SHP77 treated with DMSO at 0.1 percent for 48 hours (cell line): Measurements from ENCODE around the gene ACKR4.
"Not testable (repeated sequence)": the region's sequence is repeated elsewhere in the genome, so short reads cannot be mapped to it uniquely, and the experiment has no call there.

Experiments
- DNase-seq: peaks from one replicate; lab custom pipeline; 2025; lab: John Stamatoyannopoulos, UW

The ACKR4 gene

DNA sequence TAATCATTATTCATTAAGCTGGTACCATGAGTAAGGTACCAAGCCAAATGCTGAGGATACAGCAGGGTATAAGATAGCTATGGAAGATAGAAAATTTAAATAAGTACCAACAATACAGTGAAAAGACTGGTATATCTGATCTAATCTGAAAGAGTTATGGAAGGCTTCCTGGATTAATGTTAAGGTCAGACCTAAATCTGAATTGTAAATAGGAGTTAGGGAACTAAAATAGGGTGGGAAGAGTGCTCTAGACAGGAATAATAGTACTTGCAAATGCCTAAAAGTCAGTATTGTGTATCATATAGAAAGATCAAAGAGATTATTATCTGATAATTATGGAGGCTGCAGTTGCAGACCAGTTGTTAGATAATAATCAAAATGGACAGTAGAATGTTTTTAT, 2.6 kb upstream of the ACKR4 start:
- no peak for DNase-seq

DNA sequence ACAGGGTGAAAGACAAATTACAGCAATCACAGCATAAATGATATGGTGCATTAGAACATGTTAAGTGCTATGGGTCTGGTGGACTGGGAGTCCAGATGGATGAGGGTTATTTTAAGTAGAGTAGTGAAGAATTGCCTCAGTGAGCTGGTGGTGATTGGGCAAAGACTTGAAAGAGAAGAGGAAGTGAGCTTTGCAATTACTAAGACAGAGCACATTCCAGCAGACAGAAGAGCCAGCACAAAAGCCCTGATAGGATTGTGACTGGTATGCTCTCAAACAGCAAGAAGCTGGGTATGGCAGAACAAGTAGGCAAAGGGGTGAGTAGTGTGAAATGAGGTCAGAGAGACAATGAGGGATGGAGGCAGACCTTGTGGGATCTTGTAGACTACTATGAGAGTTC, 2.1 kb upstream of the ACKR4 start:
- no peak for DNase-seq

DNA sequence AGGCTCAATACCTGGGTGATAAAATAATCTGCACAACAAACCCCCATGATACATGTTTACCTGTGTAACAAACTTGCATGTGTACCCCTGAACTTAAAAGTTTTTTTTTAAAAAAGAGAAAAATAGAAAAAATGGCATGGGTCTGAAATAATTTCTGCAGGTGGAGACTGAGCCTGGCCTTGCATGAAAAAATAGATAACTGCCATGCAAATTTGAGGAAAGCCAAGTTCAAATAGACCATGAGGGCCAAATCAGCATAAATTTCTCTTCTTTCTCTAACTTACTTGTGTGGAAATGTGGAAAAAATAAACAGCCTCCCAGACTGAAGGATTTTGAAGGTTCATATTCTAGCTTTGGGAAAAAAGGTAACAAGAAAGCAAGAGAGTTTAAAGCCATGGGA, 744 bp upstream of the ACKR4 start:
- no peak for DNase-seq

DNA sequence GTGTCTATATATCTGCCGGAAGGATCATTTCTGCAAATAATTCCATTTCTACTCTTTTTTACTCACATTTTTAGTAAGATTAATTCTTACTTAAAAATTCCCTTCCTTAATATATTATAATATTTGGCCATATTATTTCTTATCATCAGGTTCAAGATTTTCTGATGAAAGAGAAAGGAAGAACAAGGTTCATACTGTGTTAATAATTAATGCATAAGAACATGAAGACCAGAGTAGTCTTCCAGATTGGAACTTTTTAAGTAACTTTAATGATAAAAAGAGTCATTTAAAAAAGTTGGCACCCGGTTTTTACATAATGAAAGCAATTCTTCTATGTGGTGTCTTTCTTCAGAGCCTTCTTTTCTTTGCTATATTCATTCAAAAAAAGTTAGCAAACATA, 590 bp downstream of the ACKR4 start:
- DNase-seq: no peak

DNA sequence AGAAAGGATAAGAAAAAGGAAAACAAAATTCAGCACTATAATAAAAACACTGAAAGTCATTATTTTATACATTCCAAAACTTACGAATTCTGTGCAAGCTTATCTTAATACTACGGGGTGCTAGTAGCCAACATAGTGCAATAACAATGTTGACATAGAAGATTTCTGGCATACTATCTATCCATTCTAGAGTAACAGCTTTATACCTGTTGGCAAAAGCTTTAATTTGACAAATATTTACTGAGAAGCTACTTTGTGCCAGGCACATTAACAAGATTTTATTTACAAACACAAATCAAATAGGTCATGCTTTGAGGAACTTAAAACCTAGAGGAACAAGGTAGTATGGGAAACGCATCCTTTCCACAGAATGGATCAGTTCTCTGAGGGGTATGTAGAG, 1.1 kb downstream of the ACKR4 start:
- DNase-seq: no peak

DNA sequence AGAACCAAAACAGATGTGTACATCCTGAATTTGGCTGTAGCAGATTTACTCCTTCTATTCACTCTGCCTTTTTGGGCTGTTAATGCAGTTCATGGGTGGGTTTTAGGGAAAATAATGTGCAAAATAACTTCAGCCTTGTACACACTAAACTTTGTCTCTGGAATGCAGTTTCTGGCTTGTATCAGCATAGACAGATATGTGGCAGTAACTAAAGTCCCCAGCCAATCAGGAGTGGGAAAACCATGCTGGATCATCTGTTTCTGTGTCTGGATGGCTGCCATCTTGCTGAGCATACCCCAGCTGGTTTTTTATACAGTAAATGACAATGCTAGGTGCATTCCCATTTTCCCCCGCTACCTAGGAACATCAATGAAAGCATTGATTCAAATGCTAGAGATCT, 3.5 kb downstream of the ACKR4 start:
- not testable (repeated sequence) for DNase-seq

DNA sequence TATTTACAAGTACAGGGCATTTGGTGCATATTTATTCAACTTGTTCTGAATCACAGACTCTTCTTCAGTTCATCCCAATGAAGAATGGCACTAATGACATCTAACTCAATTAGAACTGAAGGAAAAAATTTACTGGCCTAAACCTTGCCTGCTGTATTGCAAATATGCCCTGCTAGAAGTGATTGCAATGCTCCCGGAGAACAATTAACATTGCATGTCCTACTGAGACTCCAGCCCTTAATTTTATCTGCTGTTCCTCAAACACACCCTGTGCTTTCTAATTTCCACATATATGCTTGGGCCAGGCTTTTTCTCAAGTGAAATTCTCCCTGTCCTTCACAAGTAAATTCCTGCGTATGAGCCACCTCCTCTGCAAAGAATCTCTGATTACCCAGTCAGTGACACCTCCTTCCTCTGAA, 8.3 kb downstream of the ACKR4 start:
- no peak for DNase-seq

DNA sequence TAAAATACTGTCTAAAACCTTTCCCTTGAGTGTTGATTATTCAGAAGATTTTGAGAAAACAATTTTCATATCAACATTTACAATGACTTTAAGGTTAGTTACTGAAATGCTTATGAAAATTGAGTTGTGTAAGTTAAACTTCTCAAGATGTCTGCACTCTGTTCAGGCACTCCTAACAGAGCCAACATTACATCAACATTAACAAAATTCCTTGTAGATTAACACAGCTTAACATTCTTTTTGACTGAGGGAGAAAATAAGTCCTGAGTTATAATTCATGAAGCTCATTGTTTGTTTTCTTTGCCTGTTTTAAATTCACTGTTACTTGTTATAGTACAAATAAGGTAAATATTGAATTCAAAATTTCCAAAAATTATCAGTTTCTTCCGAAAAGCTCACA, 9.0 kb downstream of the ACKR4 start:
- no peak for DNase-seq

DNA sequence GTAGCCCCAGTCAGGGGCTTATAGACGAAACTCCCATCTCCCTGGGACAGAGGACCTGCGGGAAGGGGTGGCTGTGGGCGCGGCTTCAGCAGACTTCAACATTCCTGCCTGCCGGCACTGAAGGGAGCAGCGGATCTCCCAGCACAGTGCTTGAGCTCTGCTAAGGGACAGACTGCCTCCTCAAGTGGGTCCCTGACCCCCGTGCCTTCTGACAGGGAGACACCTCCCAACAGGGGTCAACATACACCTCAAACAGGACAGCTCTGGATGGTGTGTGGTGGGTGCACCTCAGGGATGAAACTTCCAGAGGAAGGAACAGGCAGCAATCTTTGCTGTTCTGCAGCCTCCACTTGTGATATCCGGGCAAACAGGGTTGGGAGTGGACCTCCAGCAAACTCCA, 9.6 kb downstream of the ACKR4 start:
- DNase-seq: not testable (repeated sequence)

DNA sequence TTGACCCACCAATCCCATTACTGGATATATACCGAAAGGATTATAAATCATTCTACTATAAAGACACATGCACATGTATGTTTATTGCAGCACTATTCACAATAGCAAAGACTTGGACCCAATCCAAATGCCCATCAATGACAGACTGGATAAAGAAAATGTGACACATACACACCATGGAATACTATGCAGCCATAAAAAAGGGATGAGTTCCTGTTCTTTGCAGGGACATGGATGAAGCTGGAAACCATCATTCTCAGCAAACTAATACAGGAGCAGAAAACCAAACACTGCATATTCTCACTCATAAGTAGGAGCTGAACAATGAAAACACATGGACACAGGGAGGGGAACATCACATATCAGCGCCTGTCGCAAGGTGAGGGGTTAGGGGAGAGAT, 18.2 kb downstream of the ACKR4 start:
- DNase-seq: not testable (repeated sequence)

DNA sequence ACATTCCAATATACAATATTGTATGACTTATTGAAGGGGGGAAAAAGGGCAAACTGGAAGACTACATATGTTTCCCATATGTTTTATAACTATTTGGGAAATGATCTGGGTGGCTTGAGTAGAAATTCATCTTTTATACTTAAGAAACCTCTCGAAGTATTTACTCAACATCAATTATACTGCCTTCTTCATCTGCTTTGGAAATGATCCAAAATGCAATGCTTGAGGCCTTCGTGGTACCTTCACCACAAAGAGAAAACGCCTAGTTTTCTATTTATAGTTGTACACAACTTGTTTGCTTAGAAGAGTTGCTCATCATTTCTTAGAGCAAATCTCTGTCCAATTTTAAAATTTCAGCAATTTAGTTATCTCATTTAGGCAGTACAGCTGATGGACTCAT, 18.8 kb downstream of the ACKR4 start:
- no peak for DNase-seq

DNA sequence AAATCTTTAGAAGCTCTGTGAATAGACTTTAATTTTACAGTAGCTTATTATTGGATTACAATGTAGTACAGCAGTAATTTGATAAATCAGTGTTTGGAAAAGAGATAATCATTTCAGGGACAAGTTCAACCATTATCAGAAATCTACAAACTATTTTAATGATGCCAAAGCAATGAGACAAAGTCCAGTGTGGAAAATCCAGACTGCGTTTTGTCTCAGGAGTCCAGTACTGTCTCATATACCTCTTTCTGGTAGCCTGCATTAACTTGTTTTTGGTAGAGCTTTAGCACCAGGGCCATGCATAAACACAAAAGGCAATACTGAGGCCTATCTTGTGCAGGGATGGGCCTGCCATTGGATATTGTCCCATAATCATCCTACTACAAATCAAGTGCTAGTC, 19.7 kb downstream of the ACKR4 start:
- DNase-seq: no peak

DNA sequence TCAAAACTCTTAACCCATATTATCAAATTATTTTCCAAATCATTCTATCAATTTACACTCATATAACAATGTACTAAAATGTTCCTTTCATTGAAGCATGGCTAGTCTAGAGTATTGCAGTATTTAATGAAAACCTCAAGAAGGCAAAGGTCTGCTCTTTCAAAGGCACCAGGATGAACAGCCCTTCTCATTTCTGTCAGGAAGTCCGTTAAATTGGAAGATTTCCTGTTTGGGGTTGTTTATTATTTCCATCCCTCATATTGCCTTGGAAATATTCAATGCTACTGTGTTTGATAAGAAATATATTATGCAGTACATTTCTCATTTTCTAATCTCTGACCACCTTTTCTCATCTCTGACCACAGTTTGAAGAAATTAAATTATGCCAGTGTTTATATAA, 25.1 kb downstream of the ACKR4 start:
- no peak for DNase-seq

DNA sequence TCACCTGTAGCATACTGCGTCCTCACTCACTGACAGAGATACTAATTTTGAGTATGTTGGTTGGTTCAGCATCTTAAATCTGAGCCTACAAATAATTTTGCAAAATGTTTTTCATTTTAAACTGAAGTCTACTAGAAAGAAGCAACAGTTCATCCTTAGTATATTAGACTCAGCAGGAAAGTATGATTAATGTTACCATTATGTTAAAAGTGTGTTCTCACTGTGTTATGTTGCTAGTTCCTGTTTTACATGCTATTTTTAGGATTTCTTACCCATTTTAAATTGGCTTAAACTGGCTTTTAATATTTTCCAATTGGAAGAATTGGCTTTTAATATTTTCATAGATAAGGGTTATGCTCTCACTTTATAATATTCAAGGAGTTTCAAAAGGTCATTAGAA, 25.7 kb downstream of the ACKR4 start:
- DNase-seq: no peak

DNA sequence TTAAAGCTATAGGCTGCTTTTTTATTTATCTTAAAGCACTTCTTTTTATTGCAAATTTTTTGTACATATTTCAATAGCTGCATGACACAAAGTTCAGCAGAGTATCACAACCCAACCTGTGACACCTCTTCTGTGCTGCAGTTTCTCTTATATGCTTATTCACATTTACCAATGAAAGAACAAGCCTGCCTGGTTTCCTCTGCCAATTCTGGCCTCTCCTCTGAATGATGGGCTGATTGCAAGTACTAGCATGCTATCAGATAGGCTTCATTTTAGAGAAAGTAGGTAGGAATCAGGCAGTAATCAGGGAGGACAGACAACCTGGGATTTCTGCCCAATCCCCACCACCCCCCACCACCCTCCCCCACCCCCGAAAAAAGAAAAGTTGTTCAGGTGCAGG, 26.6 kb downstream of the ACKR4 start:
- no peak for DNase-seq

DNA sequence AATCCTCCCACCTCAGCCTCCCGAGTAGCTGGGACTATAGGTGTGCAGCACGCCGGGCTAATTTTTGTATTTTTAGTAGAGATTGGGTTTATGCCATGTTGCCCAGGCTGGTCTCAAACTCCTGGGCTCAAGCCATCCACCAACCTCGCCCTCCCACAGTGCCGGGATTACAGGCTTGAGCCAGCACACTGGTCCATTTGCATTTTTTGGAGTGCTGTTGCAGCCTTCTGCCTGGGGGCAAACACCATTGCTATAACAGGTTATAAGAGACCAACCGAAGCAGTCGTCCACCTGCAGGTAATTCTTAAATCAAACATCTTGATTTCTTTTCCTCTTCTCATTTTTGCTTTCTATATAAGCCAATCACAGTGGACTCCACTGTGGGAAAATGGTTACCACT, 27.7 kb downstream of the ACKR4 start:
- no peak for DNase-seq

DNA sequence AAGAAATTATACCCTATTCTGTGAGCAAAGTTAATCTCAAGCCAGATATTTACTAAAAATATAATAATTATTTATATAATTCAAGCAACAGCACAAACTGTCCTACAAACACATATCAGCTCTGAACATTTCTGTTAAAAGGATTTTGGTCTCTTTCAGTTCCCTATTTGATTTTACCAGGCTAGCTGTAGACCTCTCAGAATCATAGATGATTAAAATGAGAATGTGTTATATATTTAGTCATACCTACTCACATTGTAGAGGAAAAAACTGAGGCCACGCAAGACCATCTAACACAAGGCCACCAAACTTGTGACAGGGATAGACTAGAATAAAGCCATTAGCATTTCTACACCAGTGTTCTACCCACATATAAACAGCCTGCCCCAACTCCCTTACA, 28.5 kb downstream of the ACKR4 start:
- no peak for DNase-seq

DNA sequence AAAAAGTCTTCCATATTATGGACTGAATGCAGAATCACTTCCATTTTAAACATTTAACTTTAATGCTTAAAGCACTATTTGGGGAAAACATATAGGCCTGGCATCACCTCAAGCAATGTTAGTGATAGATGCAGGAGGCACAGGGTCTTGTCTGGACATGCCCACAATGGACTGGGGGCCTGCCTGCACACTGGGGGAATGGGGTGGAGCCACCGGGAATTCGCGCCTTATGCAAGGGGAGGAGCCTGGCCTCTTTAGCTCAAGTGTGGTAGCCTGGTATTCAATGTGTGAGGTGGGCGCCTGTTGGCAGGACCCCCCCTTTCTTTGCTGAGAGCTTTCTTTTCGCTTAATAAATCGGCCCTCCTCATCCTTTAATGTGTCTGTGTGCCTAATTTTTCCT, 29.9 kb downstream of the ACKR4 start:
- DNase-seq: no peak

DNA sequence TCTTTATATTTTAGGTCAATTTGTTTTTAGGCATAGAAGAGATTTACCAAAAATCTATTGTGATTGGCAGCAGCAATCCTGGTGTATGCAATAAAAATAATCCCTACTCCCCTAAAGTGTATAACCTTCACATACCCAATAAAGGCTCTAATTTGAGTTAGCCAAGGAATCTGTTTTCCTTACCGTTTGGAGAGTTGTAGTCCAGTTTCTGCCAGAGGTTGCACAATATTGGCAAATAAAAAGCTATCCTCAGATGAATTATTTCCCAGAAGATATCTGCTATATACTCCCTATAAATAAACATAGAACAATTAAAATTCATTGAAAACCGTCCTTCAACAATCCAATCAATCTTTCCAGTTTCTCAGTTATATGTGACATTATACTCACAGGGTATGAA, 31.1 kb downstream of the ACKR4 start:
- DNase-seq: no peak

DNA sequence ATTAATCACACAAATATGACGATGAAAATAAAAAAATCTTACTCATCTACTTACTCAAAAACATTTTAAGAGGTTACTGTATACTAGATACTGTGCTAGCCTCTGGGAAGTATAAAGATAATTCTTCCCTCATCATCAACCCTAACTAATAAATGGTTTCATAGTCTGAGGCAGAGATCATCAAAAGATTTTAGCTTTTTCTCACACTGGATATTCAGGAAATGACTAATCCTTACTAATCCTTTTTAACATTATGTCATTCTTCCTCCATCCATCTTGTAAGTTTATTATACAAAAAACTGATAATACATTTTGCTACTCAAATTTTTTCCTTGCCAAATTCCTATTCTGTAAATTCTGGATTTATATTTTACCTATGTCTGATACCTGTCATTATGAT, 32.9 kb downstream of the ACKR4 start:
- no peak for DNase-seq

DNA sequence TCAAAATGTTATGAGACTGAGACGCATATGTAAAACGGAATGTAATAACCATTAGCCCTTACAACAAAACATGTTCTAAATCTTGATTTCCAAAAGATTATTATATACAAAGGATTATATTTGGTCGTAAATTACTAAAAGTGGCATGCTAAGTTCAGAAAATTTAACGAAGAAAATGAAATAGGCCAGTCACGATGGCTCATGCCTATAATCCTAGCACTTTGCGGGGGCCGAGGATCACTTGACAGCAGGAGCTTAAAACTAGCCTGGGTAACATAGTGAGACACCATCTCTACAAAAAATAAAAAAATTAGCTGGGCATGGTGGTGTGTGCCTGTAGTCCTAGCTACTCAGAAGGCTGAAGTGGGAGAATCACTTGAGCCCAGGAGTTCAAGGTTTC, 33.5 kb downstream of the ACKR4 start:
- DNase-seq: no peak

DNA sequence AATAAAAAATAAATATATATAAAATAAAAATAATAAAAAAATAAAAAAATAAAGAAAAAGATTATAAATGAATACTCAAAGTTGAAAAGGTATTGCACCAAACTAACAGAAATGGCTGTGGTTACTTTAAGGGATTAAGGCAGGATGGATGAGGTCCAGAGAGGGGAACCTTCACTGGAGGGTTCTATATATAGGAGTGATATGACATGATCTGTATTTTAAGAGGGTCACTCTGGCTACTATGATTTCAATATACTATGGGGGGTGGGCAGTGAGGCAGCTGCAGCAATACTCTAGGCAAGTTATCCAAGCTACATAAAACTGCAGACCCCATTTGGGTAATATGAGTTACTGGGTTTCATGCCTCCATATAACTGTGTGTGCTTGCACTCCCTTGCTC, 38.0 kb downstream of the ACKR4 start:
- DNase-seq: no peak

DNA sequence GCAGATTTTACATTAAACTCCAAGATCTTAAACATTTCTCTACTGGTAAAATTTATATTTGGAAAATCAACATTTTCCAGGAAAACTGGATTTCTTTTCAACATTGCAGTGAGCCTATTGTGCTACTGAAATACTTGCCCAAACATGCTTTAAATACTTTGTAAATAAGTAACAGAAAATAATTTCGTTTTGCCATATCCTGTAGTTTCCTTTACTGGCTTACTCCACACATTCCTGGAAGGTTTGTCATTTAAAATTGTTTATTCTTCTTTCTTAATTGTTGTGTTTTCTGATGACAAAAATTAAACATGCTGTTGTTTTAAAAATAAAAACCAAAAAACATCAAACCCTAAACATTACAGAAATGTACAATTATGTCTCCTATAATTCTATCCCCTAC, 40.5 kb downstream of the ACKR4 start:
- no peak for DNase-seq

DNA sequence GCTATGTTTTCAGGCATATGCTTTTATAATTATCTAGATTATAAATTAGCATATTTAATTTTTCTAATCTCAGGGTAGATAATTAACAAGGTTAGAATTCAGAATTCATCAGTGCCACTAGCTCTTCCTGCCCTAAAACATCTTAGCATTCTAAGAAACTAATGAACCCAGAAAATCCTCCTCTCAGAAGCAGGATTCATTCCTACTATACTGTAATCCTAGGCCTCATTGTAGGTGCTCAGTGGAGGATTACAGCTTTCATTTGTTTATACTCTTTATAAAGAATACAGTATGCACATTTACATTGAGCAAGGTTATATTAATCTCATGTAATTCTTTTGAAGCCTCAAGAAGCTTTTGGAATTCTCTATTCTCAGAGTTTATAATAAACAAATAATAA, 41.6 kb downstream of the ACKR4 start:
- DNase-seq: no peak

DNA sequence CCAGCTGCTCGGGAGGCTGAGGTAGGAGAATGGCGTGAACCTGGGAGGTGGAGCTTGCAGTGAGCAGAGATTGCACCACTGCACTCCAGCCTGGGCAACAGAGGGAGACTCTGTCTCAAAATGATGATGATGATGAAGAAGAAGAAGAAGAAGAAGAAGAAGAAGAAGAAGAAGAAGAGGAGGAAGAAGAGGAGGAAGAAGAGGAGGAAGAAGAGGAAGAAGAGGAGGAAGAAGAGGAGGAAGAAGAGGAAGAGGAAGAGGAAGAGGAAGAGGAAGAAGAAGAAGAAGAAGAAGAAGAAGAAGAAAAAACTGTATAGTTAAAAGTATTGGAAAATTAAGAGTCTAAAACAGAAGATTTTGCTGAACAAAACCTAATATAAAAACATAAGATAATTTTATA, 44.4 kb downstream of the ACKR4 start:
- not testable (repeated sequence) for DNase-seq
